ENCODE results near the gene CCDC73. TPM values are rescaled to one million over a fixed set of nuclear protein-coding genes. Genes with fewer than 3 reads are reported as not detected.

The CCDC73 gene
- total RNA-seq, 6 donors from 2014 or later: 0.15 to 0.20 TPM; not detected in 4

DNA sequence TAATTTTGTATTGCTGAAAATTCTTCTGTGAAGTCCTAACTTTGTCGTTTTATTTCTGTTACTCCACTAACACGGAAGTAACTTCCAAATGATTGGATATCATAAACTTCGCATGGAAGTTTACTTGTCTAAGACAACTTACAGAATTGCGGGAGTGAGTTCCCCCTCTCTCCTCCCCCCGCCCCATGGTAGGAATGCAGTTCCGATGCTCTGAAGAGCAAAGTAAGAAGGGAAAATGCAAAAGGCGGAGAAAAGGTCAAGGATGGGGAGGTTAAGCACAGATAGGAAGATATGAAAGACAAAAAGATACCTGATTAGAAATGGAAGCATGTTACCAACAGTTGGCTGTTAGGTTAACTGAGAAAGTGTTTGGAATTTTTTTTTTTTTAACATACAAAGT is 209.5 kb downstream of the CCDC73 start:
- peaks cover 9 to 13% (median 12%) of the 10 kb centered on the region in 4 donors for H3K36me3 ChIP-seq
- 16 to 20% methylated on average over 7 of the region's 7 CpGs for WGBS, 2 donors
- peak overlapping the region in 3 of 4 donors; percentile 69 to 91 (median 76) for H3K4me3 ChIP-seq
- peaks cover 11 to 31% (median 19%) of the 10 kb centered on the region in 4 donors for H3K4me1 ChIP-seq
- no peaks in the 10 kb centered on the region for H3K27me3 ChIP-seq
- no peak overlapping the region for H3K27ac ChIP-seq
- peaks cover 0 to 6% (median 0%) of the 10 kb centered on the region in 4 donors for H3K9me3 ChIP-seq
- TF ChIP-seq, protein P1, sequence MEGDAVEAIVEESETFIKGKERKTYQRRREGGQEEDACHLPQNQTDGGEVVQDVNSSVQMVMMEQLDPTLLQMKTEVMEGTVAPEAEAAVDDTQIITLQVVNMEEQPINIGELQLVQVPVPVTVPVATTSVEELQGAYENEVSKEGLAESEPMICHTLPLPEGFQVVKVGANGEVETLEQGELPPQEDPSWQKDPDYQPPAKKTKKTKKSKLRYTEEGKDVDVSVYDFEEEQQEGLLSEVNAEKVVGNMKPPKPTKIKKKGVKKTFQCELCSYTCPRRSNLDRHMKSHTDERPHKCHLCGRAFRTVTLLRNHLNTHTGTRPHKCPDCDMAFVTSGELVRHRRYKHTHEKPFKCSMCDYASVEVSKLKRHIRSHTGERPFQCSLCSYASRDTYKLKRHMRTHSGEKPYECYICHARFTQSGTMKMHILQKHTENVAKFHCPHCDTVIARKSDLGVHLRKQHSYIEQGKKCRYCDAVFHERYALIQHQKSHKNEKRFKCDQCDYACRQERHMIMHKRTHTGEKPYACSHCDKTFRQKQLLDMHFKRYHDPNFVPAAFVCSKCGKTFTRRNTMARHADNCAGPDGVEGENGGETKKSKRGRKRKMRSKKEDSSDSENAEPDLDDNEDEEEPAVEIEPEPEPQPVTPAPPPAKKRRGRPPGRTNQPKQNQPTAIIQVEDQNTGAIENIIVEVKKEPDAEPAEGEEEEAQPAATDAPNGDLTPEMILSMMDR (IDR thresholded peaks at IDR 0.05): no peak
- TF ChIP-seq POLR2AphosphoS5 (IDR thresholded peaks at IDR 0.05) (no peak), POLR2A (IDR thresholded peaks at IDR 0.05) (no peak)
- ATAC-seq (ENCODE audit: low FRiP score in 2 of 2) (no peak), DNase-seq (no peak)

DNA sequence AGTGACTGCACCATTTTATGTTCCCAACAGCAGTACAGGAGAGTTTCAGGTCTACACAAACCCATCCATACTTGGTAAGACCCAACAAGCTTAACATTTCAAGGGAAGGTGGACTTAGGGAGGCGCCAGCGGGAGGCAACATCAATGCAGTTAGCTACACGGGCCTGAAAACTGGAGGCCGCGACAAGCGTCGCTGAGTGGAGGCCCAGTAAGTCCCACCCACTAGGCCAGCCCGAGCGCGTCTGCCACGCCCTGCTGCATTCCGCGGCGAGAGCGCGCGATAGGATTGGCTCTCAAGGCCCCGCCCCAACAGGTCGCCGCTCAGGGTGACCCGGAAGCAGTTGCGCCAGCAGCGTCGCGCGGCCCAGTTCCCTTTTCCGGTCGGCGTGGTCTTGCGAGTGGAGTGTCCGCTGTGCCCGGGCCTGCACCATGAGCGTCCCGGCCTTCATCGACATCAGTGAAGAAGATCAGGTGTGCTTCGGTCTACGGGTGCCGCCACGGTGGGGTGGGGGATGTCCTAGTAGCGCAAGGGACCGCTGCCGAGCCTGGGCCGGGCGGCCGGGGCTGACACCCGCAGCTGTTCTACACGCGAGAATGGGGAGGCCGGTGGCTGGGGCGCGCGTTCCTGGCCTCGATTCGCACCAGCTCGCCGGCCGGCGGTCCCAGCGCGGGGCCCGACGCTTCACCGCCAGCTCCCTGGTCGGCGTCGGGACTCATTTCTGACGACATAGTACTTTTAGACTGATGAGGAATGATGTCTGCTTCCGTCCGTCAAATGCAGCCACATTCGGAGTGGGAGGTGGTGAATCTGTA is 210.8 kb downstream of the CCDC73 start, which contains the start of gene EIF3M:
Gene EIF3M (plus strand): TSS at position 373 of the 813 bp plus-strand sequence. CDS start 57 bp downstream, at position 430.
- H3K4me1 ChIP-seq: peaks cover 11 to 27% (median 19%) of the 10 kb centered on the region in 4 donors
- 1 to 3% methylated on average over 21 to 36 of the region's 70 CpGs for WGBS, 2 donors
- H3K36me3 ChIP-seq: peaks cover 0 to 5% (median under 1%) of the 10 kb centered on the region in 4 donors
- H3K9me3 ChIP-seq: peaks cover 0 to 6% (median 0%) of the 10 kb centered on the region in 4 donors
- H3K27ac ChIP-seq: peak within 1 kb of the TSS; percentile 81 to 88 (median 87)
- TF ChIP-seq POLR2A (IDR thresholded peaks at IDR 0.05) (peak in 2 of 4 donors; percentile 80 to 90), POLR2AphosphoS5 (IDR thresholded peaks at IDR 0.05) (peak; percentile 87 to 96), EP300 (IDR thresholded peaks at IDR 0.05) (peak in 1 of 4 donors; percentile 58)
- TF ChIP-seq, protein P1 (IDR thresholded peaks at IDR 0.05): peak in 2 of 6 experiments; percentile 7 to 13
- H3K27me3 ChIP-seq: no peaks in the 10 kb centered on the region
- ATAC-seq (ENCODE audit: low FRiP score in 2 of 2) (peak; percentile 100), DNase-seq (peak; percentile 97 to 98)
- H3K4me3 ChIP-seq: peak within 1 kb of the TSS; percentile 62 to 91 (median 72)

DNA sequence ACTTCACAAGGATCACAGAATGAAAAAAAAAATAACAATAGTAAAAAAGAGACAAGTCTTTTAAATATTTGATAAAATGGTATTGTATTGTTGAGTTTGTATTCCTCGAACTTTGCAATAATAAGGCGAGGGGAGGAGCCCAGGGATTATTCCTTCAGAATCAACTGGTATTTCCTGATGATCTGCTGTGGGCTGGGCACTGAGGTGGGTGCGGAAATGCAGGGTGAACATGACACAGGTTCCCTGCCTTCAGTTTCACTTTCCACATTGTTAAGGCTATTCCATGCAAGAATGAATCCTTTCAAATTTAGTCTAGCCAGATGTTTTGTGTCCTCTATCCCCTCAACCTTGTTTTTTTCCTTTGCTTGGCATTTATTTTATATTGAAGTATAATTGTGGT is 212.9 kb downstream of the CCDC73 start:
- ATAC-seq (ENCODE audit: low FRiP score in 2 of 2): no peak
- DNase-seq: no peak
- H3K4me3 ChIP-seq: no peak overlapping the region
- no peaks in the 10 kb centered on the region for H3K27me3 ChIP-seq
- peaks cover 11 to 23% (median 17%) of the 10 kb centered on the region in 4 donors for H3K4me1 ChIP-seq
- H3K36me3 ChIP-seq: no peaks in the 10 kb centered on the region
- 84% methylated on average over 3 of the region's 3 CpGs for WGBS, 2 donors
- H3K9me3 ChIP-seq: peaks cover 0 to 6% (median 0%) of the 10 kb centered on the region in 4 donors
- no peak for TF ChIP-seq POLR2A (IDR thresholded peaks at IDR 0.05)
- no peak for TF ChIP-seq EP300 (IDR thresholded peaks at IDR 0.05)
- TF ChIP-seq POLR2AphosphoS5 (IDR thresholded peaks at IDR 0.05): no peak
- TF ChIP-seq, protein P1 (IDR thresholded peaks at IDR 0.05): no peak
- no peak overlapping the region for H3K27ac ChIP-seq

DNA sequence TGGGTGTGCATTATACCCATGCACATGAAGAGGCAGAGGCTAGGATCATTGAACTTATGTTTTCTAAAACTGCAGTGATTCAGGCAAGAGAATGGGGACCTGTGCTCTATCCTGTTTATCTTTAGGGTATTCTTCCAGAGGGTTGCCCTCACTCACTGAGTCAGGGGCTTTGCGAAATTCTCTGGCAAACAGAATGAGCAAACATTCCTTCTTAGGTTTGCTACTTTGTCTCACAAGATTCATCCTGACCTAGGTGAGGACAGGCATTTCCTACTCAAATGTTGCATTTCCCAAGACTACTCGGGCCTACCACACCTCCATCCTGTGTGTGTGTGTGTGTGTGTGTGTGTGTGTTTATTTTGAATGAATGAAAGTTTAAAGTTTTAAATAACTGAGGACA is 213.5 kb downstream of the CCDC73 start:
- ATAC-seq (ENCODE audit: low FRiP score in 2 of 2) (no peak), DNase-seq (no peak)
- Histone ChIP-seq H3K9me3 (peaks cover 0 to 6% (median 0%) of the 10 kb centered on the region in 4 donors), H3K4me1 (peaks cover 11 to 17% (median 13%) of the 10 kb centered on the region in 4 donors), H3K4me3 (no peak overlapping the region), H3K36me3 (no peaks in the 10 kb centered on the region), H3K27ac (no peak overlapping the region), H3K27me3 (no peaks in the 10 kb centered on the region)
- TF ChIP-seq EP300 (IDR thresholded peaks at IDR 0.05): no peak
- TF ChIP-seq, protein P1 (IDR thresholded peaks at IDR 0.05): no peak
- whole genome bisulfite sequencing, 2 donors: 43 to 52% methylated on average over 2 of the region's 2 CpGs

All from upper lobe of left lung (tissue), 6 donors.